DMS153 treated with DMSO at 0.1 percent for 48 hours (cell line): ENCODE measurements around the gene KIFAP3.

Source experiments
- DNase-seq: peaks from one replicate; lab custom pipeline; 2025; ENCODE audit not compliant: unreplicated experiment; lab: John Stamatoyannopoulos, UW

Gene KIFAP3

GRCh38 chr1:169989246-169989645 lies 85.2 kb downstream of the KIFAP3 start:
- DNase-seq = no peak

GRCh38 chr1:169985757-169986156 lies 88.7 kb downstream of the KIFAP3 start:
- DNase-seq = no peak

GRCh38 chr1:169974067-169974466 lies 100.4 kb downstream of the KIFAP3 start:
- no peak for DNase-seq

DNA sequence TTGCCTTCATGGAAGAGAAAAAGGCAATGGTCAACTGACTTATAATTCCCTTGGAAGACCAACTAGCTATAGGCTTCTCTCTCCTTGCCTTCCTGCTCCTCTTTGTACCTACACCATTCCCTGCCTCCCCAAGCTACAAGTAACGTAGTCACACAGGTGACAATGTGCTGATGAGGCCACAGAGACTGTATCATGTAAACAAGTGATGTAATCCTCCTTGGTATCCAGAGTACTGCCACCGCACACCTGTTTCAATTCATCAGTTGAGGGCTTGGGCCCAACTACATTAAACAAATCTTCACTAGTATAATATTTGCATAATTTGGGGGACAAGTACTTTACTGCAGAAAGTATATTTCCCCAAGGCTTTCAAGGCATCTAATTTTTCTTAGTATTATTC lies 104.4 kb downstream of the KIFAP3 start:
- no peak for DNase-seq

- DNase-seq = no peak
Measured at GRCh38 chr1:169968174-169968573, 106.3 kb downstream of the KIFAP3 start.

GRCh38 chr1:169964206-169964605 lies 110.3 kb downstream of the KIFAP3 start:
- no peak for DNase-seq

DNA sequence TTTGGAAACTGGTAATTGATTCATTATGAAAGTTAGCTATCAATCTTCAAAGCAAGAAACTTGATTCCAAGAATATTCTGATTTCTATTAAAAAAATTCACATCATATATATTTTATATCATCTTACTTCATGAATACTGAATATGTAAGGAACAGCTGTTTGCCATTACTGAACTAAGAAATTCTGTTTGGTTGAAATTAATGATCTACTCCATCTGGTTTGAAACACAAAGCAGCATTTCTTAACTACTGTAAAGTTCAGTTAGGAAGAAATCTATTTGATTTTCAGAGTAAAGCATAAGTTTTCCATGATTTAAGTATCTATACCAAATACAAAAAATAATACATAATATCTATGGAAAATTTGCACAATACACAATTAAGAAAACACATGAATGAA lies 114.8 kb downstream of the KIFAP3 start:
- no peak for DNase-seq

- DNase-seq = no peak
Measured at GRCh38 chr1:169958987-169959386, 115.5 kb downstream of the KIFAP3 start.

GRCh38 chr1:169957884-169958283 lies 116.6 kb downstream of the KIFAP3 start:
- DNase-seq = no peak

DNA sequence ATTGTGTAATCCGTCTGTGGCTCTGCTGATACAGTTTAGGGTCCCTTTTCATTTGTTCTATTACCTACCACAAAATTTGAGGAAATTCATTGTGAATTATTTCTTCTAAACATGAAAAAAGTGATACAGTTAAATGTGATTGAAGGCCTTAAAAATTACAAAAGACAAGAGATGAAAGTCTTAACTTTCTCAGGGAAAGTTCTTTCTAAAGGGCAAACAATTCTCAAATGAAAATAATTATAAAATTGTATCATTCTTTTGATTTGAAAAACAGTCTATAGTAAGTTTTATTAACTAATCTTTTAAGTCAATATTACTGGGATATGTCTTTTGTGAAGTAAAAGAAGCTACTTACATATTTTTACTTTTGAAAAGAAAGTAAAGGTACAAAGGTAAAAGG lies 123.4 kb downstream of the KIFAP3 start:
- no peak for DNase-seq

DNA sequence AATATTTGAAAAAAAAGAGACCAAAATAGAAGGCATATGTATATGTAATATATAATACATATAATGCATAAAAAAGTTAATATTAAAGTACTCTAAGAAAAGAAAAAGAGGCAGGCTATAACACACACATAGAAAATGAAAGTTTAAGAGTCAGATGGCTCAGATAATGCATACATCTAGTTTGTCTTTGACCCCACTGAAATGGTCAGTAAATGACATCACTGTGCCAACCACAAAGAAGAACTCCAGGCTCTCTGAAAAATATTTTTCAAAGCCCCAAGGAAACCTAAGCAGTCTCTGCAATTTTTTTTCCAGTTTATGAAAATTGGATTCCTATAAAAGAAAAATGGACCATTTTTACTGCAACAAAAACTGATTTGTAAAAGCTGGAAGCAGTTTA lies 125.4 kb downstream of the KIFAP3 start:
- no peak for DNase-seq

DNA sequence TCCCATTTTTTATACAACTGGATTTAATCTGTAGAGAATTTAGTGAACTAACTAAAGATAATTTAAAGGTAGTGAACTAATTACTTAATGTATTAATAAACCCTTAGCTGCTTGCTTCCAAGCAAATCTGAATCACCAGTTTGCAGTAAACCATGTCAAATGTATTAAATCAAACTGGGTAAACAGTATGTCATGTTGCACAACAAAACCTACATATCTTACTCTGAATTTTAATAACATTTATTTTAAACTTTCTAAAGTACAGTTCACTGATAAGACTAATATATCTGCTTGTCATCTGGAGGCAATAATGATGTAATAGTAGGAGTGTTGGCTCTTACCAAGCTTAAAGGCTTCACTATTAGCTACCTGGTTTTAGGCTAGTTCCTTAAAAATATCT lies 128.3 kb downstream of the KIFAP3 start:
- DNase-seq = no peak

DNA sequence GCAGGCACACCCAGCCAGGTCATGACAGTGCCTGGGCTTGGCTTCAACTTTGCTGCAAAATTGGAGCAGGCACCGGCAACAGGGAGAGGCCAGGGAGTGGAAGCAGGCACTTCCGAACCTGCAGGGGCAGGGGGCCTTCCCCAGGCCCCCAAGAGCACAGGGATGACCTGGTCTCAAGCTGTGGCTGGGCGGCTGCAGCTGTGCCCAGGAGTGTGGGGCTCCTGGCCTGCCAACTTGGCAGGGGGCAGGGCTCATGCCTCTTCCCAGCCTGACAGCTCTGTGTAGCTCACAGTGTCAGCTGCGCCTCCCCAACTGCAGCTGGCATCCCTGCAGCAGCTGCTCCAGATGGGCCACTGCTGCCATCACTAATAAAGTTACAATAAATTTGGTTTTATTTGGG lies 129.3 kb downstream of the KIFAP3 start:
- no peak for DNase-seq

GRCh38 chr1:169944621-169945020 lies 129.9 kb downstream of the KIFAP3 start:
- no peak for DNase-seq

DNA sequence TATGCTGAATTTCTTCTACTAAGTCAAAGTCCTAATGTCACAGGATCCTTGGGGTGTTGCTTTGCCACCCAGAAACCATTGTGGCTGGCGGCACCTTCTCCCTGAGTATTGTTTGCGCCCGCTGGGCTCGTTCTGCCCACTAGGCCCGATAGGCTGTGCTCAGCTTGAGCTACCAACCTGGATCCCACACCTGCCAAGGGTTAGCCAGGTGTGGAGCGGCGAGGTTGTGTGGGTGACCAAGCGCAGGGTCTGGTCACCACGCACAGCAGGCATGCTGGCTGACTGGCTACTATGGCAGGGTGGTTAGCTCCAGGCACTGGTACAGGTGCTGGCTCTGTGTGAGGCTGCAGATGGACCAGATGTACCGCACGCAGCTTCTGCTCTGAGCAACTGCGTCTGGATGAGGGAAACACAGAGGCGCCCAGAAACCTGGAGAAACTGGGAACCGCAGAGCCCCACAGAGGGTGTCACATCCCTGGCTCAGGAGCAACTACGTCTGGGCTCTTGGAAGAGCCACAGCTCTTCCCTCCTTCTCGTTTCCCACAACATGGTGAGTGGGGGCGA lies 130.4 kb downstream of the KIFAP3 start:
- no peak for DNase-seq

GRCh38 chr1:169941982-169942830 lies 132.3 kb downstream of the KIFAP3 start:
- peak; percentile 53 for DNase-seq

DNA sequence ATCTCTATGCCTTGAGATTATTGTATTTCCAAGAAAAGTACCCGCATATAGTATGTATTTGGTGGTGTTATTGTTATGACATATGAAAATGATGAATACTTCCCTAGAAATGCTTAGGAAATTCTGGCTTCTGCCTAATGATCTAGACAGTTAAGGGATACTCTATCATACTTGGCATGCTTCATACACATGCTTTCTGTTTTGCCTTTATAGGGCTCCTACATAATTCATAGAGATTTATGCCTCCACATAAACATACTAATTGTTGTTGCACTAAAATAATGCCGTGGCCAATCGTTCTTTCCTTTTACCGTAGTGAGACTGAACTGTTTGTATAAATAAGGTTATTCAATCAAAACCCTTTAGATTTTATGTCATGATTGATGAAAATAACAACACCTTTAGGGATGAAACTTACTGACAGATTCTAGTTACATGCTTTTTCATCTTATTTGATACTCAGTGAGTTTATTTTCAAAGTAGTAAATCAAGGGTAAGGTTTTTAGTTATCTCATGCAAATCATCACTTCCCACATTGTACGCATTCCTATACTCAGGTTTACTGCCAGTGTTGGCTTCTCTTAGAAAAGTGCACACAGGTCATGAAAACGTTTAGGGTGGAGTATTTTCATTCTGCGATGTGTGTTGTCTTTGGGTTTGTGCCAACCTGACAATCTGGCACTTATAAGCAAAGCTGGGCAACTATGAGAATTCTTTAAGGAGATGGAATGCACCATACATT lies 140.3 kb downstream of the KIFAP3 start:
- DNase-seq = no peak

- DNase-seq = no peak
Measured at GRCh38 chr1:169931795-169932231, 142.7 kb downstream of the KIFAP3 start.

- no peak for DNase-seq
Measured at GRCh38 chr1:169929210-169929526, 145.3 kb downstream of the KIFAP3 start.

DNA sequence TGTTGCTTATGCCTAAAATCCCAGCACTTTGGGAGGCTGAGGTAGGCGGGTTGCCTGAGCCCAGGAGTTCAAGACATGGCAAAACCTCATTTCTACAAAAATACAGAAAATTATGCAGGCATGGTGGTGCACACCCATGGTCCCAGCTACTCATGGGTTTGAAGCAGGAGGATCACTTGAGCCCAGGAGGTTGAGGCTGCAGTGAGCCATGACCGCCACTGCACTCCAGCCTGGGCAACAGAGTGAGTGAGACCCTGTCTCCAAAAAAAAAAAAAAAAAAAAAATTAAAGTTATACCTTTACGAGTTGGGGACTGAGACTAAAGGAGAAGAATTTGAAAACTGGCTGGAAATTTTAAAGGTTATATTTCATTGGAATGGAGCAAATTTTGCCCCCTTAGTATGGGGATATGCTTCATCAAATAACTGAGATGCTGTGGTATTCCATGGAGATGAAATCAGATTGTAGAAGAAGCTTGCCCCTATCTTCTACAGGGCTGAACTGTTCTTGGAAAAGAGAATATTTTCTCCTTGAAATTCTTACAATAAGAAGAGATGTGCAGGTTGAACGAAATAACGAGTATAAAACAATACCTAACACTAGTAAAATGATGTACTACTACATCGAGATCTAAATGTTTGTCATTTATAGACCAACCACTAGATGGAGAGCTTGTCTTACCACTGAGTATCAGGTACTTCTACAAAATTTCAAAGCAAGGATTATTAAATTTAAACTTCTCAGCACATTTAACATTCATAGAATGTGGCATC lies 145.9 kb downstream of the KIFAP3 start:
- peak; percentile 79 for DNase-seq
